RWPE2 (cell line): ENCODE measurements around the gene CLSTN2.

ENCODE experiments used
- ATAC-seq: fragments of 200-7000 bp; cut with Tn5 transposase; 3 replicates; pipeline ENCODE4 v1.9.1; 2021; ENCODE audit warnings: low read depth
- DNase-seq: peaks from one replicate; pipeline ENCODE4 v3.0.0-alpha.2; 2020; ENCODE audit warnings: low spot score
- H3K27ac ChIP-seq: fragments of 450-650 bp; 2 replicates; pipeline ENCODE4 v1.5.1; 2017; ENCODE audit warnings: mild to moderate bottlenecking; ENCODE audit not compliant: poor library complexity, severe bottlenecking
- H3K27me3 ChIP-seq: fragments of 250-450 bp; sonication (Bioruptor Pico); 2 replicates; pipeline ENCODE4 v1.5.1; 2021; ENCODE audit warnings: mild to moderate bottlenecking, moderate library complexity; ENCODE audit not compliant: insufficient read depth, poor library complexity, severe bottlenecking
- H3K36me3 ChIP-seq: fragments of 250-450 bp; sonication (Bioruptor Pico); 2 replicates; pipeline ENCODE4 v1.5.1; 2020; ENCODE audit warnings: low read depth, mild to moderate bottlenecking, moderate library complexity
- H3K4me1 ChIP-seq: fragments of 250-450 bp; sonication (Bioruptor Pico); 2 replicates; pipeline ENCODE4 v1.5.1; 2021; ENCODE audit warnings: mild to moderate bottlenecking, moderate library complexity; ENCODE audit not compliant: insufficient read depth, poor library complexity, severe bottlenecking
- H3K4me3 ChIP-seq: fragments of 250-450 bp; sonication (Bioruptor Pico); 2 replicates; pipeline ENCODE4 v1.5.1; 2021; ENCODE audit warnings: mild to moderate bottlenecking, moderate library complexity; ENCODE audit not compliant: severe bottlenecking
- H3K9me3 ChIP-seq: fragments of 250-450 bp; sonication (Bioruptor Pico); 2 replicates; pipeline ENCODE4 v1.5.1; 2021; ENCODE audit warnings: mild to moderate bottlenecking, moderate library complexity; ENCODE audit not compliant: severe bottlenecking
- TF ChIP-seq, protein P1 (sequence below): fragments of 450-650 bp; IDR thresholded peaks from one replicate; pipeline ENCODE4 v1.5.1; 2017; ENCODE audit warnings: mild to moderate bottlenecking, moderate library complexity; ENCODE audit not compliant: poor library complexity, severe bottlenecking

The CLSTN2 gene

DNA sequence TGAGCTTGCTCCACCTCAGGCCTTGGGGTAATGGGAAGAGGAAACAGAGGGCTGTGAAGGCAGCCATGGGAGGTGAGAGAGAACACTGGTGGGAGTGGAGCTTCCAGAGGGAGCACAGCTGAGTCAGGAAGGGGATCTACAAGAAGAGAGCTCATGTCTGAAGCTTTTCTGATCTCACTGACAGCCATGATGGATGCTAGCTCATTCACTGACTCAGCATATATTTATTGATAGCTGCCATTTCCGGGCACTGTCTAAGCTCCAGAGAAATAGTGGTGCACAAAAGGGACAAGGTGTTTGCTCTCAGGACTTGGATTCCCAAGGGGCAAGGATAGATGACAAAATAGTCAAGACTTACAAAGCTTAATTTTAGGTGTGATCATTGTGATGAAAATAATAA, 218.8 kb downstream of the CLSTN2 start:
- Histone ChIP-seq H3K4me3 (no peak overlapping the region), H3K27me3 (no peaks in the 10 kb centered on the region), H3K9me3 (no peaks in the 10 kb centered on the region), H3K36me3 (no peaks in the 10 kb centered on the region), H3K4me1 (no peaks in the 10 kb centered on the region), H3K27ac (no peak overlapping the region)
- DNase-seq: no peak
- no peak for ATAC-seq
- TF ChIP-seq, protein P1, sequence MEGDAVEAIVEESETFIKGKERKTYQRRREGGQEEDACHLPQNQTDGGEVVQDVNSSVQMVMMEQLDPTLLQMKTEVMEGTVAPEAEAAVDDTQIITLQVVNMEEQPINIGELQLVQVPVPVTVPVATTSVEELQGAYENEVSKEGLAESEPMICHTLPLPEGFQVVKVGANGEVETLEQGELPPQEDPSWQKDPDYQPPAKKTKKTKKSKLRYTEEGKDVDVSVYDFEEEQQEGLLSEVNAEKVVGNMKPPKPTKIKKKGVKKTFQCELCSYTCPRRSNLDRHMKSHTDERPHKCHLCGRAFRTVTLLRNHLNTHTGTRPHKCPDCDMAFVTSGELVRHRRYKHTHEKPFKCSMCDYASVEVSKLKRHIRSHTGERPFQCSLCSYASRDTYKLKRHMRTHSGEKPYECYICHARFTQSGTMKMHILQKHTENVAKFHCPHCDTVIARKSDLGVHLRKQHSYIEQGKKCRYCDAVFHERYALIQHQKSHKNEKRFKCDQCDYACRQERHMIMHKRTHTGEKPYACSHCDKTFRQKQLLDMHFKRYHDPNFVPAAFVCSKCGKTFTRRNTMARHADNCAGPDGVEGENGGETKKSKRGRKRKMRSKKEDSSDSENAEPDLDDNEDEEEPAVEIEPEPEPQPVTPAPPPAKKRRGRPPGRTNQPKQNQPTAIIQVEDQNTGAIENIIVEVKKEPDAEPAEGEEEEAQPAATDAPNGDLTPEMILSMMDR: no peak

GRCh38 chr3:140157161-140157560, 222.2 kb downstream of the CLSTN2 start:
- TF ChIP-seq, protein P1: no peak
- Histone ChIP-seq H3K27ac (no peak overlapping the region), H3K4me1 (no peaks in the 10 kb centered on the region), H3K9me3 (no peaks in the 10 kb centered on the region), H3K4me3 (no peak overlapping the region), H3K27me3 (no peaks in the 10 kb centered on the region), H3K36me3 (no peaks in the 10 kb centered on the region)
- ATAC-seq (no peak), DNase-seq (no peak)

- Histone ChIP-seq H3K4me1 (peaks cover under 1% of the 10 kb centered on the region), H3K9me3 (no peaks in the 10 kb centered on the region), H3K27me3 (no peaks in the 10 kb centered on the region), H3K4me3 (no peak overlapping the region), H3K27ac (no peak overlapping the region), H3K36me3 (no peaks in the 10 kb centered on the region)
- DNase-seq (no peak), ATAC-seq (no peak)
- TF ChIP-seq, protein P1: no peak
Observed at GRCh38 chr3:140159646-140160045, 224.7 kb downstream of the CLSTN2 start.

DNA sequence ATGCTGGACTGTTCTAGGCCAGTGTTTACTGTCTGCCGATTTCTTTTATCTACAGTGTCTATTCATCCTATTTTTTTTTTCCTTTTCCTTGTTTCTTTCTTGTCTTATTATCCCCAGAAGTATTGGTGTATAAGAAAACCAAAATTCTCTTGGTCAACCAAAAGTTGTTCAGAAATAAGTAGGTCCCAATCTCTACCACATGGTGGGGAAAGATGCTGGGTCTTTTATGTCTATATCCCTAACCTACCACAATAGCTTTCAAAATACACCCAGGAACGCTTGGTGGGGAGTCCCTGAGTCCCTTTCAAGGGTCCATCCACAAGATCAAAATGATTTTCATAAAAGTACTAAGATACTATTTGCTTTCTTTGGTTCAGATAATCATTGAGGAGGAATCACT, 225.6 kb downstream of the CLSTN2 start:
- no peaks in the 10 kb centered on the region for H3K27me3 ChIP-seq
- no peak overlapping the region for H3K4me3 ChIP-seq
- no peak overlapping the region for H3K27ac ChIP-seq
- H3K36me3 ChIP-seq: no peaks in the 10 kb centered on the region
- TF ChIP-seq, protein P1: no peak
- DNase-seq: no peak
- peaks cover 9% of the 10 kb centered on the region for H3K4me1 ChIP-seq
- no peaks in the 10 kb centered on the region for H3K9me3 ChIP-seq
- ATAC-seq: no peak

- Histone ChIP-seq H3K27me3 (no peaks in the 10 kb centered on the region), H3K4me3 (no peak overlapping the region), H3K9me3 (no peaks in the 10 kb centered on the region), H3K27ac (no peak overlapping the region), H3K36me3 (no peaks in the 10 kb centered on the region), H3K4me1 (peaks cover 9% of the 10 kb centered on the region)
- DNase-seq (no peak), ATAC-seq (no peak)
- TF ChIP-seq, protein P1: no peak
Observed at GRCh38 chr3:140162551-140162950, 227.6 kb downstream of the CLSTN2 start.
